ENCODE measurements around the gene AKR7A3.
"Not testable (repeated sequence)": the region's sequence is repeated elsewhere in the genome, so short reads cannot be mapped to it uniquely, and the experiment has no call there.

The AKR7A3 gene

DNA sequence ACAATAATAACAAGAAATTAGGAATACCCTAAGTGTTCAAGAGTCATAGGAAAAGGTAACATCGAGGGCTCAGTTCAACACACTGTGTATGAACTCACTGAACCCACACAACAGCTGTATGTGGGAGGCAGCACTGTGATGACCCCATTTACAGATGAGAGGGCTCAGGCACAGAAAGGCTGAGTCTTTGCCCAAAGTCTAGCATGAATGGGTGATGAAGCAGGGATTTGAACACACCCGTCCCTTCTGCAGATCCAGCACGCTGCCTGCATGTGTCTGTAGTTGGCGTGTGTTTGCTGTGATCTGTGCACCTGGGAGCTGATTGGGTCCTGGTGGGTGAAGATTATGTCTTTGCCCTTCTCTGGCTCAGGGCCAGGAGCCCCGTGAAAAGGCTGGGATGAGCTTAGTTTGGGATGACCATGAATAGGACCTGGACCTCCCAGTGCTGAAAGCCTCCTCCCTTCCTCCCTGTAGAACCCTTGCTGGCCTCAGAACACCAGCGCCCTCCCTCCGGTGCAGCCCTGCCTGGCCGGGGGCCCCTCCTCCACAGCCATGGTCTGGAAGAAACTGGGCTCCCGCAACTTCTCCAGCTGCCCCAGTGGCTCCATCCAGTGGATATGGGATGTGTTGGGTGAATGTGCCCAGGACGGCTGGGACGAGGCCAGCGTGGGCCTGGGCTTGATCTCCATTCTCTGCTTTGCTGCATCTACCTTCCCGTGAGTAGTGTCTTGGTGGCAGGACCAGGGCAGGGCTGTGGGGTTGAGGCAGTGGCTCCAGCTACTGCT, 28.7 kb upstream of the AKR7A3 start:
- no peak for DNase-seq

DNA sequence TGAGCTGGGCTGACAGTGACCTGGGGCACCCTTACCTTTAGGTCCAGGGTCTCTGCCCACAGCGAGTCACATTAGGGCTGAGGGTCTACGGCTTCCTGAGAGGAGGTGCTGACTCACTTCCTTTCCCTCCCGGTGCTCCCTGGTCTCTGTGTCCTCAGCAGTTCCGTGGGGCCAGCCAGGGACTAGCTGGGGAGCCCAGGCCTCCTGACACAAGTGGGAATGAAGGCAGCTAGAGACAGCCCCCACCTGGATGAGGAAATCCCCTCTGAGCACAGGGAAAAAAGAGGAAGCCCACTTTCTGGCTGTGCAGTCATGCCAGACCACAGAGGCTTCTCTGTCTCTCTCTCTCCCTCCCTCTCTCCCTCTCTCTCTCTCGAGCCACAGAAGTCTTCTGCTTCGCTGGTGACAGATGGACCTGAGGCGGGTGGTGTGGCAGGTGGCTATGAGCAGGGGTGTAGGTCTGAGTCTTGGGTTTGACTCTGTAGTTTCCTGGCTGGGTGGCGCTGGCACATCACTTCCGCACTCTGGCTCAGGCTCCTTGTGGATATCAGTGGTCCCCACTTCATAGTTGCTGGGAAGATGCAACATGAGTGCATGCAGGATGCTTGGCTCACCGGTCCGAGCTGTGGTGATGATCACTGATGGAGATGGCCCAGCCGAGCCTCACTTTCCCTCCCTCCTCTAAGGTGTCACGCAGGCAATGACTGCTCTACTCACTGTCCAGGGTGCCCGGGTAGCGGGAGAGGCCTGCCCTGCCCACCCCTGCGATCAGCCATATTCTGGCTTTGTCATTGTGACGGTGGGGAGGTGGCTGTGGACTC, 27.0 kb upstream of the AKR7A3 start:
- DNase-seq = no peak

DNA sequence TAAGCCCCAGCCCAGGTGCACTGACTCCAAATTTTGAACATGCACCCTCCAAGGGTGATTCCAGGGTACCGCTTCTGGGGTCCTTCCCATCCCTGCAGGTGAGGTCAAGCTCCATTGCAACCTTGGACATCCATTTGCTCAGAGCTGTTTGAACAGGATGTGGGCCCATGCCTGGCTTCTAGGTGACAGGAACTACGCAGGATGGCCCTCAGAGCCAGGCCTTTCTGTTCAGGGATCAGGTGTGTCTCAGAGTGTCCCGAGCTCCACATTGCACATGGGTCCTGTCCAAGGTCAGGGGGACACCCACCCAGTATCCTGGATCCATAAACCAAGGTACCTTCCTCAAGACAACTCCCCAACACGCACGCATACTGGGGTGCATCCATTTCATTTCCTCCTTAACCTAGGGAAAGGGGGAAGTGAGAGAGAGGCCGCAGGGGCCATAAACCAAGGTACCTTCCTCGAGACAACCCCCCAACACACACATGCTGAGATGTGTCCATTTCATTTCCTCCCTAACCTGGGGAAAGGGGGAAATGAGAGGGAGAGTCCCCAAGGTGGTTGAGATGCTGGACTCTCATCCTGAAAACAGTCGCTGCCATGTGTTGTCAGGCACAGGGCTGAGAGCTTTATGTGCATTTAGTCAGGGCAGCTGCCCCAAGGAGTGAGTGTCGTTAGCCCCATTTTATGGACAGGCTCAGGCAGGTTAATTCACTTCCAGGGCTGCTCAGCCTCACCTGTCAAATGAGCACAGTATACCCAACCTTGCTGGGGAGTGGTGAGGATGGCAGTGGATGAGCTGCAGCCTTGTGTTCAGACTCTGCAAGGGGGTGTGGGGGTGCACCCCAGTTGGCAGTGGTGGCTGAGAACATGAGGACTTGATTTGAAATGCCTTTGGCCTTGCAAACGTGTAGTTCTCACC, 25.7 kb upstream of the AKR7A3 start:
- DNase-seq = no peak

DNA sequence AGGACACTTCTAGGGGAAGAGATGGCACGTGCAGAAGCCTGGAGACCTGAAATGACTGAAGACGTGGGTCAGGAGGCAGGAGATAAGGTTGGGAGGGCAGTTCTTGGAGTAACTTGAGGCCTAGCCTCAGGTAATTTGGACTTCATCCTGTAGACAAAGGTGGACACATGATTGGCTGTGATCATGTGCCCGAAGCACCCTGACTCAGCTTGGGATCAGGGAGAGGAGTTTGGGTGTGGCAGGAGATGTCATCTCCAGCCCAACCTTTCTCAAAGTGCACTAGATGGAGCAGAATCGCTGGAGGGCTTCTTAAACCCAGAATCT, 25.0 kb upstream of the AKR7A3 start:
- no peak for DNase-seq

DNA sequence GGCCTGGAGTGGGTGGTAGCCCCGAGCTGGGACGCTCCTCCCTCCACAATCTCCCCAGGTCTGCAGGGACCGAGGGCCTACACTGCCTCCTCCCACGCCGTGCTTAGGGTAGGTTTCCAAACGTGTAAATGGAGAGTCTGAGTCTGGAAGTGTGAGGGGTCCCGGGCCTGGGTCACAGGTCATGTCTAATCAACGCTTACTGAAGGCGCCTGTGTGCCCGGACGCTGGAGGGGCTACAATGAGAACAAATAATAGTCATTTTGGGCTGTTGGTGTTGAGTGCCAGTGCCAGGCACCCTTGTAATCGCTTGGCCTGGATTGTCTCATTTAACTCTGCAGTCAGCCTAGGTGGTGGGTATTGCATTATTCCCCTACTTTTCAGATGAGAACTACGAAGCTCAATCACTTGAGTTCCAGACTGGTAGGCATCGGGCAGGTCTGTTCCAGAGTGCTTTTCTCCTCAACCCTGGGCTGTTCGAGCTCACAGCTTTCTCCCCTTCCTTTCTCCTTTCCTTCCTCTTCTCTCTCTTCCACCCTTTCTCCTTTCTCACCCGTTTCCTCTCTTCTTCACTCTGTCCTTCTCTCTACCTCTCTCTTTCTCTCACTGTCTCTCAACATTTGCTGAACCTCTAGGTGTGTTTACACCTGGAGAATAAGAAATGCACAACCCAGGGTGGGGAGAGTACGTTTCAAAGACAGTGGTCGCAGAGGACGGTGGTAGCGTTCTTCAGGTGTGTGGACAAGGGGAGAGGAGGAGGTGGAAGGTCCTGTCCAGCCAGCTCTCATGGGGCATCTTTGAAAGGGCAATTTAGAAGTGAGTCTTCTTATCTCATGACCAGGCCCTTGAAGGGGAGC, 24.4 kb upstream of the AKR7A3 start:
- DNase-seq = no peak

DNA sequence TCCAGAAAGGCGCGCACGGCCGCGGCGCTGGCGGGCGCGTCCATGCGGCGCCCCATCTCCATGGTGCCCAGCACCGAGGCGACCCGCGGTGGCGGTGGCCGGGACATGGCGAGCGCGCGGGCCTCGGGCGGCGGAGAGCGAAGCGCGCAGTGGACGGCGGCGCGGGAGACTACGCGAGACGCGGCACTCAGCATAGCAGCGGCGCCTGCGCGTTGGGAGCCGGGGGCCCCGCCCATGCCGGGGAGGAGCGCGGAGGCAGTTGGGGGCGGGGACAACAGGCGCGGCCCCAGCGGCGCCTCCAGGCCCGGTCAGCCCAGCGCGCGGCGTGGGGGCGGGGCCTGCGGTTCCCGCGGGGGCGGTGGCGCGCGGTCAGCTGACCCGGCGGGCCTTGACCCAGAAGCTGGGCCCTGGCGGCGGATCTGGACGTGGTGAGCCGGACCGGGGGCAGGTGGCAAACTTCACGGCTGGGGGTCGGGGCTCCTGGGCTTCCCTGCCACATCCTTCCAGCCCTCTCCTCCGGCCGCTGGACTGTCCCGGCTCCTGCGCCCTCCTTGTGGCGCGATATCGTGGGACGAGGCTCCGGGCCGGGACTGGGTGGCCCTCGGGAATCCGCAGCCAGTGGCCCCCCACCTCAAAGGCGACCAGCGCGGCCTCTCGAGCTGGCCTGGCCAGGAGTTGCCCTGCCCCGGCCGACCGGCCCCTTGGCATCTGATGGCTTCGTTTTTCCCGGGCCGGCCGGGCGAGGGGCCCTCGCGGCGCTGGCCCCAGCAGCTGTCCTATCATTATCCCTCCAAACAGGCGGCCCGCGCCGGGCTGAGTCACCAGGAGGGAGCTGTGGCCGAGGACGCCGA, 23.6 kb upstream of the AKR7A3 start, which contains the start of the genes AKR7A2 and SLC66A1:
TSS of gene AKR7A2 (minus strand) at position 214 of the 851 bp plus-strand sequence. CDS start at position 194, 20 bp downstream.
TSS of gene SLC66A1 (plus strand) at position 396 of the 851 bp plus-strand sequence. CDS start 5,352 bp downstream, outside the sequence.
- DNase-seq = peak; percentile 23

DNA sequence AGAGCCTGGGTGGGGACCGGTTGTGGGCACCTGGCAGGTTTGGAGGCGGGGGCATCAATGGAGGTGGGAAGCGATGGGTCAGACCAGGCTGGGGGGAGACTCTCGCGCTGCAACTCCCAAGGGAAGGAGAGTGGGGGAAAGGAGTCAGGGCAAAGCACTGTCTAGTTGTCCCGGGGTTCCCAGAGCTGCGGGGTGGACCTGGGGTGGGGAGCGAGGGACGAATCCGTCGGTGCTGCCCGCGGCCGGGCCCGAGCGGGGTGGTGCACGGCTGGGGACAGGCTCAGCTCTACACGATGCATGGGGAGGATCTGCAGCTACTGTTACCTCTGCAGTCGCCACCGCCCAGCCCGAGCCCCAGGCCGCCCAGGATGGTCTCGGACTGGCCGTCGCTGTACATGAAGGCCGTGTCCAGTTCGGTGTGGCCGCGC, 22.9 kb upstream of the AKR7A3 start:
- DNase-seq = no peak

DNA sequence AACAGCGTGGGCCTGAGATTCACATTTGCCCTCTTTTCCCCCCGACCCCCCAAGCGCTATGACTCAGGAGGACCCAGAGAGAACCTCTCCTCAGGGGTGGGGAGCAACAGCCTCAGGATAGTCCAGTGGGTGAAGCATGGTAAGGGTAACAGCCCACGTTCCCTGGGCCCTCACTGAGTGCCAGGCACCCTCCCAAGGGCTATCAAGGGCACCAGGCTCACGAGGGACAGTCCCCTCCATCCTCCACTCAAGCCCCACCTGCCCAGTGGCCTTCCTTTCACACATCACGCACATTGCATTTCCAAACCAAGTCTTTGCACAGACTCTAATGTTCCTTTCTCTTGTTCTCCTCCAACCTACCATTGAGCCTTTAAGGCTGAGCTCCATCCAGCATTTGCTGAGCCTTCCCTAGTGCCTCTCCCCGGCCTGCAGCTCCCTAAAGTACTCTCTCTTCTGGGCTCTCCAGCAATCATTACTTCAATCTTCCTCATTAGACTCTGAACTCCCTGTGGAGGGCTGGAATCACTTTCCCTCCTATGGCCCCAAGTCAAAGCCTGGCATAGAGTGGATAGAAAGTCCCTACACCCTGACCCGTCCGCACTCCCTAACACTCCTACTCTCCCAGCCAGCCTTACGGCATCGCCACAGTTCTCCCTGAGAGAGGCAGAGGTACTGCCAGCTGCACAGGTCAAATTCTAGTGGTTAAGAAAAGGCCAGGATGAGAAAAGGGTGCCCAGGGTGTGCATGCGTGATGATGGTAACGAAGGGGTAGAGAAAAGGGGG, 22.3 kb upstream of the AKR7A3 start:
- no peak for DNase-seq

DNA sequence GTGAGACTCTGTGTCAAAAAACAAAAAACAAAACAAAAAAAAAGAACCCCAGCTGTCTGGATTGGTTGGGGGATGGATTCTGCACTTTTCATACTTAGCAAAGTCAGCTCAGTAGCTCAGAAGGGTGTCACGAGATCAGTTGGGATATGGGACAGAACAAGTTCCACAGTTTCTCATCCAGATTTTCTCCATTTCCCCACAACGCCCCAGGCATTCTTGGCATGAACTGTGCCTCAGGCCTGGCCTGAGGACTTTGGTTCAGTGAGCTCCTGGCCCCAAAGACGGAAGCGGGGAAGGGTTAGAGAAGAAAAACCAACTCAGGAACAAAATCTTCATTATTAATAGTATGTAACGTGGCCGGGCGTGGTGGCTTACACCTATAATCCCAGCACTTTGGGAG, 21.5 kb upstream of the AKR7A3 start:
- DNase-seq = no peak

DNA sequence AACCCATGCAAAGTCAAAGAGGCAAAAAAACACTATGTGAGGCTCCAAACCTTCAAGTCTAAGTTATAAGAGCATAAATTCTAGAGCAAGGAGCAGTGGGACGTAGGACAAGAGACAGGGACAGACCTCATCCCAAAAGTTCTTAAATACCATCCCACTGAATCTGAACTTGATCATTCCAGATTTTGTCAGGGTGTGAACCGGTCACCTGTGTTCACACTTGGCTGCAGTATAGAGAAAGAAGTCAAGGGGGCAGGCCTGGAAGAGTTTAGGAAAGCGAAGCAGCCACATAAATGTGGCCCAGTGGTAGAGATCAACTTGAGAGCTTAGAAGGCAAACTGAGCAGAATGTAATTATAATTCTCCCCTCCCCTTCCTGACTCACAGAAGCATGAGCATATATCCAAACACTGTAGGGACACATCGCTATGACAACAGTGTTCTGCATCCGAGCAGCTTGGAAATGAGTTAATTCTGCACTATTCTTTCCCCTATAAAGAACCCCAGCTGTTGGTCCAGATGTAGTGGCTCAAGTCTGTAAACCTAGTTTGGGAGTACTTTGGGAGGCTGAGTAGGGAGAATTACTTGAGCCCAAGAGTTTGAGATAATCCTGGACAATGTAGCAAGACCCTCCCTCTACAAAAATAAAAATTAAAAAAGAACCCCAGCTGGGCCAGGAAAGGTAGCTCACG, 20.7 kb upstream of the AKR7A3 start:
- DNase-seq = no peak

DNA sequence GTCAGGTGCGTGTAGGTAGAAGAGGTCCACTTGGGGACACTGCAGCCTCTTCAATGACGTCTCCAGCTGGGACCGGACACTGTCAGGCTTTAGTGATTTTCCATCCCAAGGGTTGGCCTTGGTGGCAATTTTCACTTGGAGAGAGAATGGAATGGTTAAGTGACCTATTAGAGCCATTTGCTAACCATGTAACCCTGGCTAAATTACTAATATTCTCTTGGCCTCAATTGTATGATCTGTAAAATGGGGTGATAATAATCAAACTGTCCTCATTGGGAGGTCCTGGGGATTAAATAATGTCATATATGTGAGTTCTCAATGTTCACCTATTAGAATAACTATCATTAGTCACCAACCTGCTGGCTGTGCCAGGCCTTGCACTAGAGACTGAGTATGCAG, 19.9 kb upstream of the AKR7A3 start:
- no peak for DNase-seq

DNA sequence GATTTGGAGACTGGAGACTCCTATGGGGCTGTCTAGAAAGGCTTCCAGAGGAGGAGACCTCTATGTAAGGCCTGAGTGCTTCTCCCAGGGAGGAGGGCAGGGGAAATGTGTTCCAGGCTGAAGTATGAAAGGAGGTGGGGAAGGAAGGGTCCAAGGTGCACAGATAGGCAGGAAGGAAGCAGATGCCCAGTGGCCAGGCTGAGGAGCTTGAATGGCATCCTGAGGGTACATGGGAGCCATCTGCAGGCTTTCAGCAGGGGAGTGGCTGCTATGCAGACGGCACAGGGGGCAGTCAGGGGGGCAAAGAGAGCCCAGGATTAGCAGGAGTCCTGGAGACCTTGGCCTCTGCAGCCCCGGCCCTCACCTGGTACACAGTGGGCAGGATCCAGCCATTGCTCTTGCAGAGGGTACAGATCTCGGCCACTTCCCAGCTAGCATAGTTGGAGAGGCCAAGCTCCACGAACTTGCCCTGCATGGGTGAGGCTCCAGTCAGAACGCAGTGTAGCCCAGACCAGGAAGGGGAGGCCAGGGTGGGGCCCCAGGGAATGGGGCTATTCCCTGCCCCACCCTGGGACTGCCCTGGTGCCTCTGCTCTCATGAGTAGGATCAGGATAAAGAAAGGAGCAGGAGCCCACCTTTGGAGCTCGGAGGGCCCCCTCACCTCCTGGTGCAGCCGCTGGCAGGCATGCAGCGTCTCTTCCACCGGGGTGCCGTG, 19.4 kb upstream of the AKR7A3 start:
- no peak for DNase-seq

DNA sequence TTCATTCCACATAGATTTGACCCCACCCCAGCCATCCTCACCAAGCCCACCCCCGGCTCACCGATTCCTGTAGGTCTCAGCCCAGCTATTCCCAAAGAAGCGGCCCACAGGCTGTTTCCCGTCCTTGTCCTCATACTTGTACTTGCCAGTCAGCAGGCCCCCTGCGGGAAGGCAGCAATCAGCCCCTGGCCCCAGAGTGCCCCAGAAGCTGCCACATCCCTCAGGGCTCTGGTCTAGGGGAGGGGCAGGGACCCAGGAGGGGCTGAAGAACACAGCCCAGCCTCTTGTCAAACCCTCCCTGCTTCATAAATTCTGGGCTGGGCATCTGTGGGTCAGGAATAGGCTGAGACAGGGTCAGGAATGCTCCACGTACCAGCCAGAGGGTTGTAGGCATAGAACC, 18.4 kb upstream of the AKR7A3 start:
- no peak for DNase-seq

DNA sequence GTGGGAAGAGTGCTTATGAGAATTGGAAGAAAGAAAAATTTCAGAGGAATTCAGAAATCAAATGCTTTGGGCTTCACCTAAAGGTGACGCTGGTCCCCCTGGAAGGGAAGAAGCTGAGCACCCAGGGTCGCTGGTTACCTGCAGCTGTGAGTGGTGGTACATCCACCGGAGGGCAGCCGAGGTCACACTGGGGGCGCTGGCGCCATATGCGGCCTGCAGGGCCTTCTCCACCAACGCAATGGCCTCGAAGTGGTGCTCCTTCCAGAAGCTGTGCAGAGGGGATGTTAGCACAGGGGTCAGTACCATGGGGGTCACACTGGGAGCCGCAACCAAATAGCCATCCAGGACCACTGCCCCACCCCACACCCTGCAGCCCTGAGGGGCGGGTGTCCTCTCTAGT, 17.3 kb upstream of the AKR7A3 start:
- no peak for DNase-seq

DNA sequence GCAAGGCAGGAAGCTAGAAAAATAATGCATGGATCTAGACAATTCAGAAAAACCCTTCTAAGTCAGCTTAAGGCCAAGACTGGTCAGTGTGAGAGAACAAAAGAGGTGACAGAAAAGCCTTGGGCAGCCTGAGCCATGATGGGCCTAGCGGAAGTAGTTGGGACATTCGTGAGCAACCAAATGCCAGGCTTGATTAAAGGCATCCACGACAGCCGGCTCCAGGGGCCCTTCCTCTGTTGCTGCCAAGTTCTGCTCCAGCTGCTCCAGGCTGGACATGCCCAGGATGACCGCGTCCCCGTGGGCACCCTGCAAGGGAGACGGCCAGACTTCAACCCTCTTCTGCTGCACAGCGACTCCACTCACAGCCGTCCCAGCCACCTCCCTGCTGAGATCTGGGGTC, 15.5 kb upstream of the AKR7A3 start:
- DNase-seq = not testable (repeated sequence)

DNA sequence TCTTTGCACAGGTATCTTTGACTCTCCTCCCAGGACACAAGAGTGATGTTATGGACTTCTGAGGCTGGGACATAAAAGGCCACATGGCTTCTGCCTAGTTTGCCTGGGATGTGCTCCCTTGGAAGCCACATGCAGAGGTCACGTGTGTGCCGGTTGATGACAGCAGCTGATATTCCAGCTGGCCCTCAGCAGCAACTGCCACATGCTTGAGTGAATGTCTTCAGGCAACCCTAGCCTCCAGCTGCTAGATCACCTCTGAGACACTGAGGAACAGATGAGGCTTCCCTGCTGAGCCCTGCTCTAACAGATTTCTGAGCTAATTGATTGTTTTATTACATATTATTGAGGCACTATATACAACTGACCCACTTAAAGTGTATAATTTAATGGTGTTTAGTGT, 11.6 kb upstream of the AKR7A3 start:
- DNase-seq = no peak

DNA sequence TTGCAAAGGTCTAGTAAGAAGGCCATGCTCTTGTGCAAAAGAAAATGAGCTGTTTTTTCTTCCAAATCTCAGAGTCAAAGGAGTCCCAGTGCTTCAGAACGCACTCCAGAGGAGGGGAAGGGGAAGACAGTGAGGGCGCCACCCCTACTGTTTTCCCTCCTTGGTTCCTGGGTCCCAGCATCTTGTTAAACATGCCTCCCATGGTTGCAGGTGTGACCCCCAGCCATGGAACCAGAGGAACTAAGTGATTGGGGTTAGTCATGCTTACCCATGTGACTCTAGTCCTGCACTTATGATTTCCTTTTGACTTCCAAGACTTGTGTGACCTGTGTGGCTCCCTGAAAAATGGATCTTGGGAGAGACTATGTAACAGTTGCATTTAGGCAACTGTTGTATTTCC, 6.1 kb upstream of the AKR7A3 start:
- DNase-seq = no peak

DNA sequence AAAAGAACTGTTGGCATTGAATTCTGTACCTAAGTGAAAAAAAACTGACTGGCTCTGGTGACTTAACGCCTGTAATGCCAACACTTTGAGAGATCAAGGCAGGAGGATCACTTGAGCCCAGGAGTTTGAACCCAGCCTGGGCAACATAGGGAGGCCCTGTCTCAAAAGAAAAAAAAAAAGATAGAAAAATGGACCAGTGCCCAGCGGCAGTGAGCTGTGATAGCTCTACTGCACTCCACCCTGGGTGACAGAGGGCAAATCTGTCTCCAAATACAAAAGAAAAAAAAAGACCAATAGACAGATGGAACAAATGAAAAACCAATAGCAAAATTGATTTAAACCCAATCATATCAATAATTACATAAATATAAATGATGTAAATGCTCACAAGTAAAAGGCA, 674 bp upstream of the AKR7A3 start:
- no peak for DNase-seq

Measured in NCI-H1436 treated with DMSO at 0.1 percent for 48 hours (cell line).